Fibroblast of villous mesenchyme (primary cell): ENCODE data around the gene GGACT. TPM values are rescaled to one million over a fixed set of nuclear protein-coding genes. Genes with fewer than 3 reads are reported as not detected.

Experiments used
- DNase-seq: peaks from one replicate; pipeline ENCODE4 v3.0.0-alpha.2; 2010; ENCODE audit warnings: low read depth
- H3K4me3 ChIP-seq: 2 replicates; pipeline ENCODE4 v1.5.1; 2011; ENCODE audit warnings: low read depth, mild to moderate bottlenecking, low read length
- CTCF ChIP-seq: IDR thresholded peaks from 2 replicates; pipeline ENCODE4 v1.5.1; 2012; ENCODE audit warnings: low read depth, mild to moderate bottlenecking, low read length; ENCODE audit not compliant: insufficient read depth
- total RNA-seq: library from RNA; depleted of rRNA; stranded (reverse); fragments of >200 nt; gene quantifications from 2 replicates; pipeline ENCODE4 v1.2.3, GENCODE V29; 2012

GGACT gene
- total RNA-seq, 1 donor: 8.2 TPM

- no peak for TF ChIP-seq CTCF
- no peak overlapping the region for H3K4me3 ChIP-seq
- no peak for DNase-seq
Measured at GRCh38 chr13:100546713-100547405, 41.7 kb downstream of the GGACT start.

- H3K4me3 ChIP-seq: no peak overlapping the region
- DNase-seq: no peak
- TF ChIP-seq CTCF: no peak
Measured at GRCh38 chr13:100545684-100546061, 42.9 kb downstream of the GGACT start.

GRCh38 chr13:100544866-100545683 is 43.5 kb downstream of the GGACT start:
- H3K4me3 ChIP-seq: no peak overlapping the region
- TF ChIP-seq CTCF: no peak
- no peak for DNase-seq

GRCh38 chr13:100543872-100544602 is 44.6 kb downstream of the GGACT start:
- H3K4me3 ChIP-seq: no peak overlapping the region
- no peak for TF ChIP-seq CTCF
- DNase-seq: no peak

- peak; percentile 63 for TF ChIP-seq CTCF
- H3K4me3 ChIP-seq: no peak overlapping the region
- DNase-seq: peak; percentile 60
Measured at GRCh38 chr13:100542826-100543156, 45.8 kb downstream of the GGACT start.

GRCh38 chr13:100541897-100542825 is 46.4 kb downstream of the GGACT start:
- H3K4me3 ChIP-seq: no peak overlapping the region
- no peak for TF ChIP-seq CTCF
- no peak for DNase-seq
